GM19452 (cell line): Measurements from ENCODE around the gene SYT5.
"Not testable (repeated sequence)": the region's sequence is repeated elsewhere in the genome, so short reads cannot be mapped to it uniquely, and the experiment has no call there.

Experiments
- ATAC-seq: cut with Tn5 transposase; IDR thresholded peaks from one replicate; pipeline ENCODE4 v1.9.1; 2021; ENCODE audit not compliant: unreplicated experiment

The SYT5 gene

DNA sequence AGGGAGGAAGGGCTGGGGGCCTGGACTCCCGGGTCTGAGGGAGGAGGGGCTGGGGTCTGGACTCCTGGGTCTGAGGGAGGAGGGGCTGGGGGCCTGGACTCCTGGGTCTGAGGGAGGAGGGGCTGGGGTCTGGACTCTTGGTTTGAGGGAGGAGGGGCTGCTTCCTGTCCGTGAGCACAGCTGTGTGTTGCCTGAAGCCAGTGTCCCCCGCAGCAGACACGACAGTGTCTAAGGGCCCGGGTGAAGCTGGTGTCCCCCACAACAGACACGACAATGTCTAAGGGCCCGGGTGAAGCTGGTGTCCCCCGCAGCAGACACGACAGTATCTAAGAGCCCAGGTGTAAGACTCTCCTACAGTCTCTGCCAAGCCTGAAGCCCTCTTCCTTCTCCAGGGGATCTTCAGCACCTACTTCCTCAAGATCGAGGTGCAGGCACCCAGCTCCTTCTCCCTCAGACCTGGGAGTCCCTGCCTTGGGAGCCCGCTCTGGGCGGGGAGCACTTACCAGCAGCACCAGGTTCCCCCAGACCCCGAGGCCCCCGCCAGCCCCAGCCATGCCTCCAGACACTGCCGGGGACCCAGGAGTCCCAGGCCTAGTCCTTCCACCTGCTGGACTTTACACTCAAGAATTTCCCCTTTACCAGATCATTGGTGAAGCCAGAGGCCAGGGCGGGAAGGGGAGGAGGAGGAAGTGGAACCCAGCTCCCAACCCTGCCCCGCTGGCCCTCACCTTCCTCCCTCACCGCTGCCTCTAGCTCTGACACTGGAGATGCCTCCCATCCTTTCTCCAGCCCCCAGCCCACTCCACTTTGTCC, 29.0 kb upstream of the SYT5 start, which contains the start of gene PTPRH:
TSS of gene PTPRH (minus strand) at position 622 of the 813 bp plus-strand sequence. CDS start at position 554, 68 bp downstream.
- ATAC-seq: no peak

DNA sequence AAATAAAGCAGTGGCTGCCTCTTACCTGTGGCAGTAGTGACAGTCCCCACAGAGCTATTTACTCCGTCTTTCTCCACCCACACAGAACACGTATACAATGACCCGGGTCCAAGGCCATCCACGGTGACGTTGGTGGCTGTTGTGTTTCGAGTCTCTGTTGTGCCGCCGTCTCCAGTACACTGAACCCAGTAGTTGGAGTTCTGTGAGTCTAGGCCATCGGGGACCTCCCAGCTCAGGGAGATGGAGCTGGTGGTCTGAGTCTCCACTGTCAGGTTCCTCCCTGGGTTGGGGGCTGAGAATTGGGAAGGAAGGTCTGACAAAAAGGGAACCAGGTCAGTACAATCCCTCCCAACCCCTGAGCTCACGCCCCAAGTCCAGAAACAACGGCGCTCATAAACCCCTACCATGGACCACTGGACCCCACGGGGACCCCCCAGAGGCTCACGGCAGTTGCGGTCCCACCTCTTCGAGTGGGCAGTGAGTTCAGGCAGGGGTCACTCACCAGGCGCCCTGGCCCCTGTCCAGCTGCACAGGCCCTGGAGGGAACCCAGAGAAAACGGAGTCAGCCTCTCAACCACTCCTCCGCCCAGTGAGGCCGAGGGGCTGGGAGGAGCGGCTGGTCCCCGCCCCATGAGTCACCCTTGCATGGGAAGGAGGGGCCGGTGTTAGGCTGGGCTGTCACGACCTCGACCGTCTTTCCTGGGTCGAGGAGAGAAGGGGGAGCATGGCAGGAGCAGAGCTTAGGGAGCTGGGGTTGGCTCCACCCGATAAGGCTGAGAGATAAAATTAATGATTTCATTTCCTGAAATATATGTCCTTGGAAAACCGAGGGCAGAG, 26.8 kb upstream of the SYT5 start:
- ATAC-seq: no peak

DNA sequence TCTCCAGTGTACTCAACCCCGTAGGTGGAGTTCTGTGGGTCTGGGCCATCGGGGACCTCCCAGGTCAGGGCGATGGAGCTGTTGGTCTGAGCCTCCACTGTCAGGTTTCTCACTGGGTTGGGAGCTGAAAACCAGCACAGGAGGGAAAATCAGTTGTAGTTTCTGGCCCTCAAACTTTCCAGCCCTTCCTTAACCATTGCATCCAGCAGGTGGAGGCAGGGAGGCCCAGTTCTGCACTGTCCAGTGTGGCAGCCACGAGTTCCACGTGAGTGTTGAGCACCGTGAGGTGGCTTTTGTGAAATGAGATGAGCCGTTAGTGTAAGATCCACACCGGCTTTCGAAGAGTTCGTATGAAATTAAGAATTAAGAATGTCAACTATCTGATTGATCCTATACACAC, 22.1 kb upstream of the SYT5 start:
- not testable (repeated sequence) for ATAC-seq

GRCh38 chr19:55199620-55200204, 19.6 kb upstream of the SYT5 start:
- ATAC-seq: no peak

DNA sequence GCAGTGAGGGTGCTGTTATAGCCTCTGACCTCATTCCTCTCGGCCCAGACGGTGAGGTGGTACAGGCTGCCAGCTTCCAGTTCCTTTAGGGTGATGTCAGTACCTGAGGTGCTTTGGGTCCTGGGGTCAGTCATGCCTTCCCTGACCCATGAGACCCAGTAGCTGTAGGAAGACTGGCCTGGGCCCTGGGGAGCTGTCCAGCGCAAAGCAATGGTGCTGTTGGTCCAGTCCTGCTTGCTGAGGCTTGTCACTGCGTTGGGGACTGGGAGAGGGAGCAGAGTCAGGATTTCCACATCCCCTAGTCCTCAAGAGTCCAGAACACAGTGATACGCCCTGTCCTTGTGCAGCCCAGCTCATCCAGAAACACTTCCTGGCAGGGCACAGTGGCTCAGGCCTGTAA, 18.6 kb upstream of the SYT5 start:
- ATAC-seq: no peak

DNA sequence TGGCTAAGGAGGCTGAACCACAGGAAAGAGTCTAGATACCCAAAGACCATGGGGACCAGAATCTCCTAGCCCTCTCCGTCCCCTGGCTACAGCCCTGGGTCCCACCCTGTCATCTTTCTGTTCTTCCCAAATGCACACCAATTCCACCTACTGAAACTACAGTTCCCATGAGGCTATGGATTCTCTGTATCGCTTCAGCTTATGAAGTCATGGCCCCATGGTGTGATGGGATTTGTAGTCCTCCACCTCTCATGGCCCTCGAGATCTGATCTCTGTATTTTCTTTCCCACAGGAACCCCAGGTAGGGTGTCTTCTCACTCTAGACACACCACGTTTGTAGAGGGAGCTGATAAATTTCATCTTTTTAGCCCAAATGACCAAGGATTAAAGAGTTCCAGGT, 17.4 kb upstream of the SYT5 start:
- ATAC-seq: no peak

- no peak for ATAC-seq
Measured at GRCh38 chr19:55196803-55197202, 16.7 kb upstream of the SYT5 start.

DNA sequence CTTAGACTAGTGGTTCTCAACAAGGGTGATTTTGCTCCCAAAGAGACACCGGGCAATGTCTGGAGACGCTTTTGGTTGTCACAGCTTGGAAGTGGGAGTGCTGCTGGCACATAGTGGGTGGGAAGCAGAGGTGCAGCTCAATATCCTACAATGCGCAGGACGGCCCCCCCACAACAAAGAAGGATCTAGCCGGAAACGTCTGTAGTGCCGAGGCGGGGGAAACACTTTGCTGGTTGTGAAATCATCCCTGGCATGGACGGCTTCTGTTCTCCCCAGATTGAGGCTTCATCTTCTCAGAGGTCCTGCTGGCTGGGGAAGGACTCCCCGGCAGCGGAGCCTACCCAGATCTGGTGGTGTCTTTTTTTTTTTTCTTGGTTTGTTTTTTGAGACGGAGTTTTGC, 13.4 kb upstream of the SYT5 start:
- ATAC-seq: no peak

DNA sequence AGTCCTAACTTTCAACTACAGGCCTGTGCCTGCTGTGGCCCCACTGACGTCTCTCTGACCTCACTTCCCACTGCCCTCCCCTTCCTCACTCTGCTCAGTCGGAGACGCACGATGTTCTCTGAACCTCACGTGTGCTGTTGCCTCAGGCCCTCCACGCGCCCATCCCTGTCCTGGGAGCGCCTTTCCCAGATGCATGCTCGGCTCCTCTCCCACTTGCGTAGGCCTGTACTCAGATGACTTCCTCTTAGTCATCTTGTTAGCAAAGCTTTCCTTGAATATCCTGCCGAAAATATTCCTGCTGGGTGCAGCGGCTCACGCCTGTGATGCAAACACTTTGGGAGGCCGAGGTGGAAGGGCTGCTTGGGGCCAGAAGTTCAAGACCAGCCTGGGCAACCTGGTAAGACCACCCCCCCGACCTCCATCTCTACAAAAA, 9.3 kb upstream of the SYT5 start:
- ATAC-seq: no peak

GRCh38 chr19:55188625-55189024, 8.5 kb upstream of the SYT5 start:
- no peak for ATAC-seq

DNA sequence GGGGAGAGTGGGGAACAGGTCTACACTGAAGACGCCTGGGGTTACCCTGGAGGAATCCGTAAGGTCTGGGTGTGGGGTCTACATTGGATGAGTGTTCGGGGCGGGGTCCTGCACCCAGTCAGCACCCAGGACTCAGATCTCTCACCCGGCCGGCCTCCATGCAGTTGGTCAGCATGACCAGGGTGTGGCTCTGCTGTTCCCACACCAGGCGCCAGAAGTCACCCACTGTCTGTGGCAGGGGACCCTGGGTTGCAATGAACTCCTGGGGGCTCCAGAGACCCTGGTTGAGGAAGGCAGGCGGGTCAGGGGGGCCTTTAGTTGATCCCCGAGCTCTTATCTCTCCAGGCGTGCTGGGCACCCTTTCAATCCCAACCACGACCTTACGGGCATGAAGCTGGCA, 6.0 kb upstream of the SYT5 start:
- ATAC-seq: no peak

GRCh38 chr19:55181740-55182139, 1.7 kb upstream of the SYT5 start:
- no peak for ATAC-seq

DNA sequence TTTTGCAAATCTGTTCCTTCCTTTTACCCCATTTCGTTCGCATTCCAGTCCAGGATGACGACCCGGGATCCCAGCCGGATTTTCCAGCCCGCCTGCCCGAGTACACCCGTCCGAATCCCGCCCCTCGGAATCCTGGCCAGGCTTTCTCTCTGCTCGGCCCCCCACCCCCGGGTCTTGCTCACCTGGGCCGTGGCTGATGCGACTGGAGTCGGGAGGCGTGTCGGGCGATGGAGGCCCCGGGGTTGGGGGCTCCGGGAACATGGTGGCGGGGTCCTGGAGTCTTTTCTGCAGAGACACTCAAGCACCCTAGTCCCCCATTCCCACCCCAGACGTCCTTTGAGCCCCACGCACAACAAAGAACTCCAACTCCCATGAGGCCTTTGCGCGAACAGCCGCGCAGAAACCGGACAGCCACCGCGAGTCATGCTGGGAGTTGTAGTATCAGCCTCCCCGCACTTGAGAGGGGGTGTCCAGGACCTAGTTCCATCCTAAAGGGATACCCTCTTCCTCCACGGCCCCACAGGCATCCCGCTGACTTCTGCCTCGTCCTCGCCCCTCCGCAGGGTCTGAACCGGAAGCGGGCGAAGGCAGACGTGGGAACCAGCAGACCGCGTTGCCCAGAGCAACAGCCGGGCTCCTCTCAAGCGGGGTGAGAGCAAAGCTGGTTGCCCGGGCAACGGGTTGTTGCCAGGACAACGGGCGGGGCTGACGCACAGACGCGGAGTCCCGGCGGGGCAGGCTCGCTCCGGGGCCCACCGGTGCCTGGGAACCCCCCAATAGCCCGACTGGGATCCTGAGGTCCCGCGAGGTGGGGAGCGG, 1.1 kb downstream of the SYT5 start:
- peak; percentile 85 for ATAC-seq

DNA sequence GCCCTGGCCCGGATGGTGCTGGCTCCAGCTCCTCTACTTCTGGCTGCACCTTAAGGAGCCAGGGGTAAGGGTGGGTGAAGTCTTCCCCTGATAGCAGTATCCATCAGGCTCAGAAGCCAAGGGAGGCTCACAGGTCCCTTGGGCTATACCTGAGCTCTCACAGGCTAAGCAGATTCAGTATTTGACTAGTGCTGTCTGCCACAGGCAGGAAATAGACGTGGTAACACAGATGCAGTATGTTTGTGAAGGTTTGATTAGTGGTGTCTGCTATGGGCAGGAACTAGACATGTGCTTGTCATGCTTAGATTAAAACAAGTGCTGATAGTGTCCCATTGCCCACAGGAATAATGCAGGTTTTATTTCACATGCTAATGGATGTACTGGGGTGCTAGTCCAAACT, 4.0 kb downstream of the SYT5 start:
- ATAC-seq: no peak

DNA sequence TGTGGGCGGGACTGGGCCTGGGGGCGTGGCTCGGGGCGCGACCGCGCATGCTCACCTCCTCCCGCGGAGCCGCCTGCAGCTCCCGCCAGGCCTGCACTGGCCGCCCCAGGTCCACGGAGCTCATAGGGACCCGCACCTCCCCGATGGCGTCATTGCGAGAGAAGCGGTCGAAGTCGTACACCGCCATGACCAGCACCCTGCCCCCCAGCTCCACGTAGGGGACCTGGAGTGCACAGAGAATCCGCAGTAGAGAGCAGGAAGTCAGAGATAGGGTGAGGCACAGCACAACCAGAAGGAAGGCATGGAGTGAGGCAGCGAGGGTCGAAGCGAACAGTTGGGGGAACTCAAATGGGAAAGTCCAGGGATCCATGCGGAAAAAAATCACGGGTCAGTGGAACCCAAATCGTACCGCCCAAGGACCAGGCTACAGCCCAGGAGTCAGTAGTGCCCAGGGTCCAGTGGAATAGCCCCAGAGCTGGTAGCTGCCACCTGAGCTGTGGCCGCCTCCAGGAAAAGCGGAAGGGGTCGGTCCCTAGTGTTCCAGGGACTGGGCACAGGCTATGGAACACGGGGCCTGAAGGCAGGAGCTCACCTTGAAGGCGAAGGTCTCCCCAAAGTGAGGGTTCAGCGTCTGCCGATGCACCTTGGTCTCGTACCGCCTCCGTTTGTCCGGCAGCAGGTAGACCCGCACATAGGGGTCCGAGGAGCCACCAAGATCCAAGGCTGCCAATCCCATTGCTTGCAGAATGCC, 4.8 kb downstream of the SYT5 start:
- ATAC-seq: no peak

GRCh38 chr19:55174425-55175116, 5.5 kb downstream of the SYT5 start:
- ATAC-seq: no peak

DNA sequence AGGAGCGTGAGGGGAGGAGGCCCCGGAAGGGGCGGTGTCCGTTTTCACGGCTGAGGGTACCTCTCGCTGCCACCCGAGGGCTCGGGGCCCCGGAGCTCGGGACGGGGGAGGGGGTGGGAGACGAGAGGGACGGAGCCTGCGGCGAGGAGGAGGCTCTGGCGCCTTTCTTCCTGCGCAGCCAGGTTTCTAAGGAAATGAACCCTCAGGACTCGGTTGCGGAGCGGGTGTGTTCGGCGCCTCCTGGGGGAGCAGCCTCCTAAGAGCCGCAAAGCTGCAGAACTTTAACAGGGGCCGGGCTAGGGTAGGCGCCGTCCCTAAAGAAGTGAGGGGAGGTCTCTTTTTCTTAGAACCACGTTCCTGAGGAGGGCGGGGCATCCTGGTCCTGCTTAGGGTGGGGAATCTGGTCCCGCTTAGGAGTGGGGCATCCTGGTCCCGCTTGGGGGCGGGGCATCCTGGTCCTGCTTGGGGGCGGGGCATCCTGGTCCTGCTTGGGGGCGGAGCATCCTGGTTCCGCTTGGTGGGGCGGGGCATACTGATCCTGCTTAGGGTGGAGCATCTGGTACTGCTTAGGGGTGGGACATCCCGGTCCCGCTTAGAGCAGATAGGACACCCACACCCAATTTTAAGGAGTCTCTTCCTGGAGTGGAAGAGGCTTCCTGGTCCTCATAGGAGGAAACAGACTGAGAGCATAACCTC, 6.2 kb downstream of the SYT5 start:
- no peak for ATAC-seq

- ATAC-seq: no peak
Measured at GRCh38 chr19:55173186-55173713, 6.8 kb downstream of the SYT5 start.

DNA sequence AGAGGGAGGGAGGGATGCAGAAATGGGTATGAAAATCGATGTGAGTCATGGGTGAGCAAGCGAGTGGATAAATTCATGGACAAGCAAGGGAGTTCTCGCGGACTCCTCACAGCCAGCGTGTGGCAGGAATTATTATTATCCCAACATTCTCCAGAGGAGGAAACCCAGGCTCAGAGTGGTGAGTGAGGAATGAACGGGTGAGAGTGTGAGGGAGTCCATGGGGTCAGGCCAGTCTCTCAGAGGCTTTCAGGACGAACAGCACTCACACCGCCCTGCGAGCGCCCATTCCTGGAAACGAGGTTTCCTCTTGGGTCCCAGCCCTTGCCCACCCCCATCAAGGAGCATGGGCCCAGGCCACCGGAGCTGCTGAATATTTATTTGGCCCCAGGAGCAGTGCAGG, 7.3 kb downstream of the SYT5 start:
- no peak for ATAC-seq
